Kidney tubule cell (primary cell): ENCODE results near the gene R3HDM4.
"Not testable (repeated sequence)": the region's sequence is repeated elsewhere in the genome, so short reads cannot be mapped to it uniquely, and the experiment has no call there.

Experiments
- DNase-seq: peaks from one replicate; pipeline ENCODE4 v3.0.0-alpha.2; 2018; ENCODE audit warnings: low spot score

R3HDM4 gene

DNA sequence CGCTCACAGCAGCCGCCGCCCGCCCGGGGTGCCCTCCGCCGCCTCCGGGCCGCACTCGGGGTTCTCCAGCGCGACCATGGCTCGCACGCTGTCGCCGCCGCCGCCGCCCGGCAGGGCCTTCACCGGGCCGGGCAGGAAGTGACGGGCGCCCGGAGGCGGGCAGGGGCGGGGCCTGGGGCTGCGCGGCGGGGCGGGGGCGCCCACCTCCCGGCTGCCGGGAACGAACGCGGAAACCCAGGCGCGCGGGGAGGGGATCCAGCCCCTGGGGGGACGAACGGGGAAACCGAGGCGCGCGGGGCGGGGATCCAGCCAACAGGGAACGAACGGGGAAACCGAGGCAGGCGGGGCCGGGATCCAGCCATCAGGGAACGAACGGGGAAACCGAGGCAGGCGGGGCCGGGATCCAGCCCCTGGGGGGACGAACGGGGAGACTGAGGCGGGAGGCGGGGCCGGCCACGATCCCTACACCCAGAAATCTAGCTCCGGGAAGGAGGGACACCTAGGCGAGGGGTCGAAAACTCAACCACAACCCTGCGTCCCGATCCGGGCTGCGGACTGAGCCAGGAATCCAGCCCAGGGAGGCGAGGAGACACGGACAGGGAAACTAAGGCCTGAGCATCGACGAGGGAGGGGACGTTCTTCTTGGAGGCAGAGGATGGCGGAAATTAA, at the start of gene R3HDM4:
Gene R3HDM4 (minus strand): TSS at position 140 of the 669 bp plus-strand sequence. CDS start 62 bp downstream, at position 78.
- DNase-seq = peak; percentile 69

GRCh38 chr19:961866-962620, 49.0 kb upstream of the R3HDM4 start:
- no peak for DNase-seq

DNA sequence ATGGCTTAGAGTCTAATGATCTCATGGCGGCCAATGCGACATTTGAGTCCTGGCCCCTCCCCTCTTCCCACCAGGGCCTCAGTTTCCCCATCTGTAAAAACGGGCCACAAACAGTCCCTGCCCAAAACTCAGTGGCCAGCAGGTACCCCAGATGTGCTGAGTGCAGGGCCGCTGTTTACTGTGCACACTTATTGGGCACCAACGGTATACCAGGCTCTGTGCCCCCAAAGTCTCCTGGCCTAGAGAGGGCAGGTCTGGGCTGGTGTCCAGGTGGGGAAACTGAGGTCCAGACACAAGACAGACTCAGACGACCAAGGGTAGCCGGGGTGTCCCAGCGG, 47.6 kb upstream of the R3HDM4 start:
- DNase-seq = no peak

DNA sequence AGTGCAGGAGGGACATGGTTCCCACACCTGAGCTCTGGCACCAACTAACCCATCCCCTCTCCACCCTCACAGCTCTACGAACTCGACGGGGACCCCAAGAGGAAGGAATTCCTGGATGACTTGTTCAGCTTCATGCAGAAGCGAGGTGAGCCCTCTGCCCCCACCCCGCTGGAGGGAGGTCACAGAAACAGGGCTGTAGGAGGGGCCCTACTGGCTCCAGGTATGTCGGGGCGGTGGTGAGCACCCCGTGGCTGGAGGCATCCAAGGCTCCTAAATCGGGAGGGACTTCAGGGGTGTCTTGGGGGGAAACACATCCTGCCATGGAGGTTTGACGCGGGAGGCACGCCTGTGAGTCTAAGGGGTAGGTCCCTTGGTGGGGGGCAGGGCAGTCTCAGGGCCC, 47.0 kb upstream of the R3HDM4 start:
- no peak for DNase-seq

DNA sequence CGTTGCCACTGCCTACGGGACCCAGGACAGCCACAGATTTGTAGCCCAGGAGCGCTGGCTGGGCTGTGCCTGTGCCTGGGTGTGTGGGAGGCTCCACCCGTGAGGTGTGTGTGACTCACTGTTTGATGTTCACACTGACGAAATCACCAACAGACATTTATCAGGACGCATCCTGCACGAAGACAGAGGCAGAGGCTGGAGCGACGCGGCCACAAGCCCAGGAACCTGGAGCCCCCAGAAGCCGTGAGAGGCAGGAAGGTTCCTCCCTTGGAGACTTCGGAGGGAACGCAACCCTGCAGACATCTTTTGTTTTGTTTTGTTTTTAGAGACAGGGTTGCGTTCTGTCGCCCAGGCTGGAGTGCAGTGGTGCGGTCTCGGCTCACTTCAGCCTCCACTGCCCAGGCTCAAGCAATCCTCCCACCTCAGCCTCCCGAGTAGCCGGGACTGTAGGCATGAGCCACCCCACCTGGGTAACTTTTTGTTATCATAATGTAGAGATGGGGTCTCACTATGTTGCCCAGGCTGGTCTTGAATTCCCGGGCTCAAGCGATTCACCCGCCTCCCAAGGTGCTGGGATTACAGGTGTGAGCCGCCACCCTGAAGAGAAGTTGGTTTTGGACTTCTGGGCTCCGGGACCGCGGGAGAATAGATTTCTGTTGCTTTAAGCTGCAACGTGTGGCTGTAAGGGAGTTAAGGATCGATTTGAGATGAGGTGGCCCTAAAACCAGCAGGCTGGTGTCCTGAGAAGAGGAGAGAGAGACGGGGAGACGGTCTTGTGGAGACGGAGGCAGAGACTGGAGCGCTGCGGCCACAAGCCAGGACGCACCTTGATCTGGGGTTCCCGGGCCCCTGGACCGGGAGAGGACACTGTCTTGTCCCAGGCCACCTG, 46.2 kb upstream of the R3HDM4 start:
- peak; percentile 34 for DNase-seq

GRCh38 chr19:957578-957977, 44.6 kb upstream of the R3HDM4 start:
- not testable (repeated sequence) for DNase-seq

GRCh38 chr19:956766-957440, 43.9 kb upstream of the R3HDM4 start:
- DNase-seq = peak; percentile 72

- peak; percentile 42 for DNase-seq
These were observed 43.1 kb upstream of the R3HDM4 start for GRCh38 chr19:955803-956765.

- DNase-seq = no peak
These were observed 41.9 kb upstream of the R3HDM4 start for GRCh38 chr19:954672-955494.

- no peak for DNase-seq
These were observed 41.3 kb upstream of the R3HDM4 start for GRCh38 chr19:954272-954671.

- DNase-seq = no peak
These were observed 40.6 kb upstream of the R3HDM4 start for GRCh38 chr19:953445-954271.

- DNase-seq = no peak
These were observed 39.8 kb upstream of the R3HDM4 start for GRCh38 chr19:952680-953444.

GRCh38 chr19:952049-952679, 39.1 kb upstream of the R3HDM4 start:
- no peak for DNase-seq

GRCh38 chr19:950352-951066, 37.5 kb upstream of the R3HDM4 start:
- no peak for DNase-seq

- no peak for DNase-seq
These were observed 36.0 kb upstream of the R3HDM4 start for GRCh38 chr19:948842-949496.

- no peak for DNase-seq
These were observed 34.9 kb upstream of the R3HDM4 start for GRCh38 chr19:947707-948539.
